Astrocyte (in vitro differentiated cells and primary cell): ENCODE measurements around the gene CHD1L. TPM values are rescaled to one million over a fixed set of nuclear protein-coding genes. Genes with fewer than 3 reads are reported as not detected.
"Not testable (repeated sequence)": the region's sequence is repeated elsewhere in the genome, so short reads cannot be mapped to it uniquely, and the experiment has no call there.

Experiments
- DNase-seq: peaks from one replicate; pipeline ENCODE4 v3.0.0-alpha.2; 2010; ENCODE audit warnings: low read depth
- FAIRE-seq: peaks from 2 replicates; lab custom pipeline; 2011; peaks lifted over from hg19 to GRCh38; lab: Jason Lieb, UNC
- H2AFZ ChIP-seq: 2 replicates; pipeline ENCODE4 v1.6.0; 2012; ENCODE audit warnings: low read depth, low read length, inconsistent platforms
- H3K27ac ChIP-seq: 2 replicates; pipeline ENCODE4 v1.5.1; 2011; ENCODE audit warnings: low read depth, low read length, inconsistent platforms
- H3K27me3 ChIP-seq: 2 replicates; pipeline ENCODE4 v1.6.0; 2011; ENCODE audit warnings: low read length, inconsistent platforms; ENCODE audit not compliant: insufficient read depth
- H3K36me3 ChIP-seq: 2 replicates; pipeline ENCODE4 v1.5.1; 2011; ENCODE audit warnings: low read length, inconsistent platforms; ENCODE audit not compliant: insufficient read depth
- H3K4me1 ChIP-seq: 2 replicates; pipeline ENCODE4 v1.5.1; 2011; ENCODE audit warnings: low read length, inconsistent platforms; ENCODE audit not compliant: insufficient read depth
- H3K4me2 ChIP-seq: 2 replicates; pipeline ENCODE4 v1.6.0; 2012; ENCODE audit warnings: low read length, inconsistent platforms
- H3K4me3 ChIP-seq: 2 replicates; pipeline ENCODE4 v1.5.1; 2011; ENCODE audit warnings: low read depth, mild to moderate bottlenecking, low read length, inconsistent platforms; ENCODE audit not compliant: insufficient read depth
- H3K79me2 ChIP-seq: 2 replicates; pipeline ENCODE4 v1.6.0; 2012; ENCODE audit warnings: mild to moderate bottlenecking, low read length, inconsistent platforms; ENCODE audit not compliant: insufficient read depth
- H3K9ac ChIP-seq: 2 replicates; pipeline ENCODE4 v1.6.0; 2012; ENCODE audit warnings: mild to moderate bottlenecking, low read length, inconsistent platforms
- H3K9me3 ChIP-seq: 2 replicates; pipeline ENCODE4 v1.5.1; 2012; ENCODE audit warnings: low read depth, mild to moderate bottlenecking, low read length, inconsistent platforms; ENCODE audit not compliant: insufficient read depth
- H4K20me1 ChIP-seq: 2 replicates; pipeline ENCODE4 v1.6.0; 2012; ENCODE audit warnings: low read length, inconsistent platforms; ENCODE audit not compliant: insufficient read depth
- H3K27ac Mint-ChIP-seq: one replicate; pipeline ENCODE4 v1.8.0; 2021; ENCODE audit warnings: mild to moderate bottlenecking, mixed read lengths; ENCODE audit not compliant: unreplicated experiment
- H3K27me3 Mint-ChIP-seq: one replicate; pipeline ENCODE4 v1.8.0; 2021; ENCODE audit warnings: low read depth, mixed read lengths; ENCODE audit not compliant: unreplicated experiment
- H3K36me3 Mint-ChIP-seq: one replicate; pipeline ENCODE4 v1.8.0; 2021; ENCODE audit warnings: low read depth, mixed read lengths; ENCODE audit not compliant: unreplicated experiment
- H3K4me1 Mint-ChIP-seq: one replicate; pipeline ENCODE4 v1.8.0; 2021; ENCODE audit warnings: low read depth, mixed read lengths; ENCODE audit not compliant: unreplicated experiment
- H3K4me3 Mint-ChIP-seq: one replicate; pipeline ENCODE4 v1.8.0; 2021; ENCODE audit warnings: mild to moderate bottlenecking, moderate library complexity, mixed read lengths; ENCODE audit not compliant: unreplicated experiment
- H3K9me3 Mint-ChIP-seq: one replicate; pipeline ENCODE4 v1.8.0; 2021; ENCODE audit warnings: mild to moderate bottlenecking, mixed read lengths; ENCODE audit not compliant: unreplicated experiment
- EZH2 ChIP-seq: IDR thresholded peaks from 2 replicates; pipeline ENCODE4 v1.6.1; 2012; ENCODE audit warnings: mild to moderate bottlenecking, low read length, inconsistent platforms; ENCODE audit not compliant: insufficient read depth
- total RNA-seq: library from RNA; stranded (reverse); gene quantifications from 2 replicates; pipeline ENCODE4 v1.2.1, GENCODE V29; 2021
- TF ChIP-seq, protein P1 (sequence below): IDR thresholded peaks from 2 replicates; pipeline ENCODE4 v1.5.1; 2011; ENCODE audit warnings: low read depth, mild to moderate bottlenecking, inconsistent platforms, low read length, moderate library complexity; ENCODE audit not compliant: insufficient read depth

CHD1L gene
- total RNA-seq, 1 donor from 2014 or later, result 44.2 TPM

DNA sequence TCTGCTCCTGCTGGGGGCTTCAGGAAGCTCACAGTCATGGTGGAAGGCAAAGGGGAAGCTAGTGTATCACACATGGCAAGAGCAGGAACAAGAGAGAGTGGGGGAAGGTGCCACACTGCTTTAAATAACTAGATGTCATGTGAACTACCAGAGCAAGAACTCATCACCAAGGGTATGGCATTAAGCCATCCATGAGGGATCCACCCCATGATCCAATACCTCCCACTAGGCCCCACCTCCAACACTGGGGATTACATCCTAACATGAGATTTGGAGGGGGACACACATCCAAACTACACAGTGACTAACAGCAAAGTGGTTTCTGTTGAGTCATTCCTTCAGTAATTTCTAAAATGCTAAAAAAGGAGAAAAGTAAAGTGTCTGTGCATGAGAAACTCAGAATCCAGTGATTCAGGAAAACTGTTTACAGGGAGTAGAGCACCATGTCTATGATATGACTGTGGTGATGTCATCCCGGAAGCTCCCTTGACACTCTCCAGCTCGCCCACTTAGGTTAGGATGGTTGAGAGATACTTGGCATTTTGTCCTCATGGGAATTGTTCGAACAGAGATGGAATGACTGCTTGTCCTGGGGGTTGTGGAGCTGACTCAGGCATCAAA, 50.3 kb downstream of the CHD1L start:
- Mint-ChIP-seq H3K9me3 (peaks cover 5% of the 10 kb centered on the region), H3K27me3 (no peaks in the 10 kb centered on the region), H3K27ac (peak overlapping the region; percentile 98), H3K4me3 (no peak overlapping the region), H3K36me3 (peaks cover 71% of the 10 kb centered on the region), H3K4me1 (peaks cover 19% of the 10 kb centered on the region)
- Histone ChIP-seq H3K36me3 (peaks cover 43% of the 10 kb centered on the region), H2AFZ (no peak overlapping the region), H3K4me3 (peak overlapping the region; percentile 28), H3K9ac (peak overlapping the region; percentile 85), H3K27ac (peak overlapping the region; percentile 99), H3K27me3 (no peaks in the 10 kb centered on the region), H3K4me1 (peaks cover 21% of the 10 kb centered on the region), H3K9me3 (no peaks in the 10 kb centered on the region), H3K4me2 (peak overlapping the region; percentile 68), H3K79me2 (no peaks in the 10 kb centered on the region), H4K20me1 (no peaks in the 10 kb centered on the region)
- DNase-seq, result peak; percentile 98
- FAIRE-seq, result peak; percentile 94
- TF ChIP-seq EZH2, result no peak
- TF ChIP-seq, protein P1, sequence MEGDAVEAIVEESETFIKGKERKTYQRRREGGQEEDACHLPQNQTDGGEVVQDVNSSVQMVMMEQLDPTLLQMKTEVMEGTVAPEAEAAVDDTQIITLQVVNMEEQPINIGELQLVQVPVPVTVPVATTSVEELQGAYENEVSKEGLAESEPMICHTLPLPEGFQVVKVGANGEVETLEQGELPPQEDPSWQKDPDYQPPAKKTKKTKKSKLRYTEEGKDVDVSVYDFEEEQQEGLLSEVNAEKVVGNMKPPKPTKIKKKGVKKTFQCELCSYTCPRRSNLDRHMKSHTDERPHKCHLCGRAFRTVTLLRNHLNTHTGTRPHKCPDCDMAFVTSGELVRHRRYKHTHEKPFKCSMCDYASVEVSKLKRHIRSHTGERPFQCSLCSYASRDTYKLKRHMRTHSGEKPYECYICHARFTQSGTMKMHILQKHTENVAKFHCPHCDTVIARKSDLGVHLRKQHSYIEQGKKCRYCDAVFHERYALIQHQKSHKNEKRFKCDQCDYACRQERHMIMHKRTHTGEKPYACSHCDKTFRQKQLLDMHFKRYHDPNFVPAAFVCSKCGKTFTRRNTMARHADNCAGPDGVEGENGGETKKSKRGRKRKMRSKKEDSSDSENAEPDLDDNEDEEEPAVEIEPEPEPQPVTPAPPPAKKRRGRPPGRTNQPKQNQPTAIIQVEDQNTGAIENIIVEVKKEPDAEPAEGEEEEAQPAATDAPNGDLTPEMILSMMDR, result no peak

DNA sequence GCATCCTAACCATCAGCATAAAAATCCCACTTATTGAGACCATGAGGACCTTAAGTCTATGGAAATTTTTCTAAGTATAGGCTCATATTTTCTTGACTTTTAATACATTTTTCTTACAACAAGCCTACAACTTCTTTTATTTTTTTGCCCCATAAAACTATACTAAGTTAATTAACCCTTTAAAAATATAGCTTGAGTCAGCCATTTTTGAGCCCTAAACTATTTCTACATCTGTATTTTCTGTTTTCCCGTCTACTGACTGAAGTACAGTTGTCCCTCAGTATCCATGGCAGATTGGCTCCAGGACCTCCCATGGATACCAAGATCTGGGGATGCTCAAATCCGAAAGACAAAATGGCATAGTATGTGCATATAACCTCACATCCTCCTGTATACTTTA, 55.0 kb downstream of the CHD1L start:
- FAIRE-seq, result no peak
- Histone ChIP-seq H4K20me1 (no peaks in the 10 kb centered on the region), H3K4me2 (no peak overlapping the region), H3K4me1 (peaks cover 10% of the 10 kb centered on the region), H3K36me3 (peaks cover 40% of the 10 kb centered on the region), H2AFZ (no peak overlapping the region), H3K79me2 (no peaks in the 10 kb centered on the region), H3K27ac (no peak overlapping the region), H3K9ac (no peak overlapping the region), H3K4me3 (no peak overlapping the region), H3K9me3 (peaks cover 2% of the 10 kb centered on the region), H3K27me3 (no peaks in the 10 kb centered on the region)
- H3K36me3 Mint-ChIP-seq, result peaks cover 75% of the 10 kb centered on the region
- TF ChIP-seq, protein P1, result no peak
- no peak for TF ChIP-seq EZH2
- DNase-seq, result no peak
- H3K27ac Mint-ChIP-seq, result no peak overlapping the region
- H3K4me3 Mint-ChIP-seq, result no peak overlapping the region
- no peaks in the 10 kb centered on the region for H3K27me3 Mint-ChIP-seq
- peaks cover 11% of the 10 kb centered on the region for H3K4me1 Mint-ChIP-seq
- peaks cover 33% of the 10 kb centered on the region for H3K9me3 Mint-ChIP-seq

DNA sequence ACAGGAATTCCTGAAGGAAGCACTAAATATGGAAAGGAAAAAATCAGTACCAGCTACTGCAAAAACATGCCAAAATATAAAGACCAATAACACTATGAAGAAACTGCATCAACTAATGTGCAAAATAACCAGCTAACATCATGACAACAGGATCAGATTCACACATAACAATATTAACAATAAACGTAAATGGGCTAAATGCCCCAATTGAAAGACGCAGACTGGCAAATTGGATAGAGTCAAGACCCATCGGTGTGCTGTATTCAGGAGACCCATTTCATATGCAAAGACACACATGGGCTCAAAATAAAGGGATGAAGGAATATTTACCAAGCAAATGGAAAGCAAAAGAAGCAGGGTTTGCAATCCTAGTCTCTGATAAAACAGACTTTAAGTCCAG, 63.3 kb downstream of the CHD1L start:
- not testable (repeated sequence) for H3K27ac Mint-ChIP-seq, H3K36me3 ChIP-seq, H3K4me2 ChIP-seq, H3K79me2 ChIP-seq, H3K4me1 ChIP-seq, H2AFZ ChIP-seq, H3K4me3 Mint-ChIP-seq, H3K4me1 Mint-ChIP-seq, H3K4me3 ChIP-seq, H3K27me3 Mint-ChIP-seq, H3K27me3 ChIP-seq, H4K20me1 ChIP-seq, FAIRE-seq, H3K27ac ChIP-seq, H3K9ac ChIP-seq, DNase-seq
- H3K9me3 ChIP-seq, result peaks cover 12% of the 10 kb centered on the region
- Mint-ChIP-seq H3K36me3 (peaks cover 10% of the 10 kb centered on the region), H3K9me3 (peaks cover 63% of the 10 kb centered on the region)
